GM12878 (cell line): ENCODE results near the gene ATP1A3.

Source experiments
- CTCF ChIP-seq, 3 experiments: IDR thresholded peaks in 2 of 3; conservative IDR thresholded peaks in 1 of 3; 2 replicates each; pipeline ENCODE4 v1.5.1; 2011; ENCODE audit warnings: low read depth in 3 of 3, low read length in 3 of 3, mild to moderate bottlenecking in 3 of 3, control low read depth in 2 of 3, moderate library complexity in 2 of 3, inconsistent platforms in 1 of 3, mixed read lengths in 1 of 3; ENCODE audit not compliant: control insufficient read depth in 2 of 3, insufficient read depth in 1 of 3; ENCODE audit errors: extremely low read depth in 1 of 3
- NFXL1 ChIP-seq: fragments of 450-650 bp; IDR thresholded peaks from 2 replicates; pipeline ENCODE4 v1.6.1; 2017; ENCODE audit warnings: antibody characterized with exemption, mild to moderate bottlenecking, borderline replicate concordance
- POLR2AphosphoS5 ChIP-seq: IDR thresholded peaks from 2 replicates; pipeline ENCODE4 v1.6.1; 2011; ENCODE audit warnings: mild to moderate bottlenecking, low read length, inconsistent platforms
- RELB ChIP-seq: fragments of 450-650 bp; IDR thresholded peaks from 2 replicates; pipeline ENCODE4 v1.6.1; 2017; ENCODE audit warnings: low read depth, mild to moderate bottlenecking, moderate library complexity
- SMC3 ChIP-seq: IDR thresholded peaks from 2 replicates; pipeline ENCODE4 v1.6.1; 2011; ENCODE audit warnings: low read length, improper control_type of control experiment, borderline replicate concordance
- USF2 ChIP-seq: IDR thresholded peaks from 2 replicates; pipeline ENCODE4 v1.6.1; 2011; ENCODE audit warnings: low read depth, low read length, improper control_type of control experiment, borderline replicate concordance

GRCh38 chr19:41991025-41991424, 3.0 kb downstream of the ATP1A3 start:
- TF ChIP-seq USF2 (no peak), SMC3 (no peak), CTCF (IDR thresholded peaks at IDR 0.05 in 2 of 3, conservative IDR thresholded peaks at IDR 0.05 in 1 of 3; ENCODE audit: control insufficient read depth in 2 of 3, extremely low read depth in 1 of 3, insufficient read depth in 1 of 3, low read depth in 3 of 3, low read length in 3 of 3) (no peak), POLR2AphosphoS5 (no peak), NFXL1 (no peak), RELB (no peak)
